ENCODE measurements around the gene CCL20. TPM values are rescaled to one million over a fixed set of nuclear protein-coding genes. Genes with fewer than 3 reads are reported as not detected.

The CCL20 gene
- total and polyA plus RNA-seq, 4 donors, result 0.36 to 5.9 (median 1.3) TPM

- DNase-seq (ENCODE audit: low spot score), result no peak
- H3K27me3 ChIP-seq (ENCODE audit: control insufficient read depth in 4 of 4, insufficient read depth in 4 of 4, low read length in 3 of 4), result no peaks in the 10 kb centered on the region
- 82% methylated on average over 12 of the region's 12 CpGs for WGBS
- no peak overlapping the region for H3K9ac ChIP-seq (ENCODE audit: low read depth in 1 of 2, low read length in 2 of 2)
- H3K4me1 ChIP-seq (ENCODE audit: control insufficient read depth in 4 of 4, insufficient read depth in 4 of 4, low read length in 3 of 4), result no peaks in the 10 kb centered on the region
- H3K27ac ChIP-seq (ENCODE audit: low read depth in 1 of 2, low read length in 2 of 2), result peak overlapping the region in 1 of 2 donors; percentile 28
- TF ChIP-seq EGR1 (IDR thresholded peaks at IDR 0.05; ENCODE audit: low read depth in 2 of 2) (no peak), GABPA (IDR thresholded peaks at IDR 0.05 in 1 of 2, conservative IDR thresholded peaks at IDR 0.05 in 1 of 2) (no peak), YY1 (IDR thresholded peaks at IDR 0.05) (no peak), CTCF (IDR thresholded peaks at IDR 0.05; ENCODE audit: low read depth, low read length, missing input control) (no peak), JUND (IDR thresholded peaks at IDR 0.05) (no peak), HNF4A (conservative IDR thresholded peaks at IDR 0.05) (no peak), ATF3 (IDR thresholded peaks at IDR 0.05) (no peak), SP1 (IDR thresholded peaks at IDR 0.05) (no peak), MAX (IDR thresholded peaks at IDR 0.05) (no peak), FOXA1 (IDR thresholded peaks at IDR 0.05) (no peak), NR2F2 (IDR thresholded peaks at IDR 0.05) (no peak), RAD21 (IDR thresholded peaks at IDR 0.05) (no peak), ZBTB33 (IDR thresholded peaks at IDR 0.05) (no peak), RXRA (IDR thresholded peaks at IDR 0.05) (no peak), HNF4G (IDR thresholded peaks at IDR 0.05) (no peak), TAF1 (conservative IDR thresholded peaks at IDR 0.05) (no peak)
- TF ChIP-seq, protein P1, sequence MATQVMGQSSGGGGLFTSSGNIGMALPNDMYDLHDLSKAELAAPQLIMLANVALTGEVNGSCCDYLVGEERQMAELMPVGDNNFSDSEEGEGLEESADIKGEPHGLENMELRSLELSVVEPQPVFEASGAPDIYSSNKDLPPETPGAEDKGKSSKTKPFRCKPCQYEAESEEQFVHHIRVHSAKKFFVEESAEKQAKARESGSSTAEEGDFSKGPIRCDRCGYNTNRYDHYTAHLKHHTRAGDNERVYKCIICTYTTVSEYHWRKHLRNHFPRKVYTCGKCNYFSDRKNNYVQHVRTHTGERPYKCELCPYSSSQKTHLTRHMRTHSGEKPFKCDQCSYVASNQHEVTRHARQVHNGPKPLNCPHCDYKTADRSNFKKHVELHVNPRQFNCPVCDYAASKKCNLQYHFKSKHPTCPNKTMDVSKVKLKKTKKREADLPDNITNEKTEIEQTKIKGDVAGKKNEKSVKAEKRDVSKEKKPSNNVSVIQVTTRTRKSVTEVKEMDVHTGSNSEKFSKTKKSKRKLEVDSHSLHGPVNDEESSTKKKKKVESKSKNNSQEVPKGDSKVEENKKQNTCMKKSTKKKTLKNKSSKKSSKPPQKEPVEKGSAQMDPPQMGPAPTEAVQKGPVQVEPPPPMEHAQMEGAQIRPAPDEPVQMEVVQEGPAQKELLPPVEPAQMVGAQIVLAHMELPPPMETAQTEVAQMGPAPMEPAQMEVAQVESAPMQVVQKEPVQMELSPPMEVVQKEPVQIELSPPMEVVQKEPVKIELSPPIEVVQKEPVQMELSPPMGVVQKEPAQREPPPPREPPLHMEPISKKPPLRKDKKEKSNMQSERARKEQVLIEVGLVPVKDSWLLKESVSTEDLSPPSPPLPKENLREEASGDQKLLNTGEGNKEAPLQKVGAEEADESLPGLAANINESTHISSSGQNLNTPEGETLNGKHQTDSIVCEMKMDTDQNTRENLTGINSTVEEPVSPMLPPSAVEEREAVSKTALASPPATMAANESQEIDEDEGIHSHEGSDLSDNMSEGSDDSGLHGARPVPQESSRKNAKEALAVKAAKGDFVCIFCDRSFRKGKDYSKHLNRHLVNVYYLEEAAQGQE (IDR thresholded peaks at IDR 0.05), result no peak
- no peaks in the 10 kb centered on the region for H3K36me3 ChIP-seq (ENCODE audit: control insufficient read depth in 4 of 4, insufficient read depth in 3 of 4, low read depth in 1 of 4, low read length in 3 of 4)
- H3K9me3 ChIP-seq (ENCODE audit: control insufficient read depth in 4 of 4, low read length in 3 of 4), result no peaks in the 10 kb centered on the region
- H3K4me3 ChIP-seq (ENCODE audit: low read depth in 1 of 3, low read length in 3 of 3), result no peak overlapping the region
Measured at GRCh38 chr2:227783404-227784138, 30.1 kb upstream of the CCL20 start.

Data from liver (tissue), 9 donors.